SK-N-SH treated with all-trans-retinoic acid at 6 μM for 48 hours (cell line): ENCODE results near the gene NME9.
A peak's percentile ranks its signal among the peaks of the same experiment; 100 is the strongest.

Source experiments
- ATAC-seq: fragments of 200-7000 bp; cut with Tn5 transposase; 3 replicates; pipeline ENCODE4 v1.9.1; 2020; ENCODE audit warnings: mild to moderate bottlenecking, moderate library complexity
- ARNTL ChIP-seq: fragments of 450-650 bp; formaldehyde crosslinking; IDR thresholded peaks from 2 replicates; pipeline ENCODE4 v1.5.0; 2020; ENCODE audit warnings: low read depth, mild to moderate bottlenecking, moderate library complexity, borderline replicate concordance
- CSDC2 ChIP-seq: fragments of 250-450 bp; sonication (Bioruptor Pico); IDR thresholded peaks from 2 replicates; pipeline ENCODE4 v1.5.0; 2020; ENCODE audit warnings: mild to moderate bottlenecking, moderate library complexity
- CSRNP3 ChIP-seq: fragments of 250-450 bp; sonication (Bioruptor Pico); IDR thresholded peaks from 2 replicates; pipeline ENCODE4 v1.5.1; 2021; ENCODE audit warnings: mild to moderate bottlenecking, moderate library complexity
- ESRRG ChIP-seq: fragments of 250-450 bp; sonication (Bioruptor Pico); IDR thresholded peaks from 2 replicates; pipeline ENCODE4 v1.6.1; 2021; ENCODE audit warnings: mild to moderate bottlenecking
- GLIS3 ChIP-seq: fragments of 250-450 bp; sonication (Bioruptor Pico); IDR thresholded peaks from 2 replicates; pipeline ENCODE4 v1.5.0; 2020; ENCODE audit warnings: mild to moderate bottlenecking, moderate library complexity
- ISL1 ChIP-seq: fragments of 250-450 bp; sonication (Bioruptor Pico); IDR thresholded peaks from 2 replicates; pipeline ENCODE4 v2.1.2; 2022; ENCODE audit warnings: mild to moderate bottlenecking, moderate library complexity
- OSR1 ChIP-seq: fragments of 250-450 bp; sonication (Bioruptor Pico); IDR thresholded peaks from 2 replicates; pipeline ENCODE4 v1.8.0; 2022; ENCODE audit warnings: moderate library complexity, mild to moderate bottlenecking, inconsistent platforms
- POU6F1 ChIP-seq: fragments of 250-450 bp; sonication (Bioruptor Pico); IDR thresholded peaks from 2 replicates; pipeline ENCODE4 v1.8.0; 2021; ENCODE audit warnings: low read depth, mild to moderate bottlenecking, moderate library complexity, borderline replicate concordance
- RARB ChIP-seq: fragments of 250-450 bp; sonication (Bioruptor Pico); IDR thresholded peaks from 2 replicates; pipeline ENCODE4 v1.8.0; 2021; ENCODE audit warnings: mild to moderate bottlenecking, moderate library complexity
- SNAI2 ChIP-seq: fragments of 250-450 bp; sonication (Bioruptor Pico); IDR thresholded peaks from 2 replicates; pipeline ENCODE4 v1.5.0; 2020; ENCODE audit warnings: mild to moderate bottlenecking, moderate library complexity
- TOX ChIP-seq: fragments of 250-450 bp; sonication (Bioruptor Pico); IDR thresholded peaks from 2 replicates; pipeline ENCODE4 v1.8.0; 2021; ENCODE audit warnings: mild to moderate bottlenecking, moderate library complexity, borderline replicate concordance
- TSHZ2 ChIP-seq: fragments of 250-450 bp; sonication (Bioruptor Pico); IDR thresholded peaks from 2 replicates; pipeline ENCODE4 v1.5.0; 2020; ENCODE audit warnings: mild to moderate bottlenecking, moderate library complexity
- ZC3H10 ChIP-seq: fragments of 250-450 bp; sonication (Bioruptor Pico); IDR thresholded peaks from 2 replicates; pipeline ENCODE4 v1.5.1; 2021; ENCODE audit warnings: mild to moderate bottlenecking, moderate library complexity
- ZFP30 ChIP-seq: fragments of 450-650 bp; formaldehyde crosslinking; IDR thresholded peaks from 2 replicates; pipeline ENCODE4 v1.5.0; 2022; ENCODE audit warnings: mild to moderate bottlenecking, moderate library complexity
- ZNF565 ChIP-seq: fragments of 450-650 bp; formaldehyde crosslinking; conservative IDR thresholded peaks from 2 replicates; pipeline ENCODE4 v1.5.0; 2020; ENCODE audit warnings: low read depth, mild to moderate bottlenecking, moderate library complexity
- ZNF70 ChIP-seq: fragments of 450-650 bp; formaldehyde crosslinking; IDR thresholded peaks from 2 replicates; pipeline ENCODE4 v1.5.0; 2020; ENCODE audit warnings: mild to moderate bottlenecking, moderate library complexity
- ZNF8 ChIP-seq: fragments of 450-650 bp; formaldehyde crosslinking; IDR thresholded peaks from 2 replicates; pipeline ENCODE4 v1.5.0; 2020; ENCODE audit warnings: mild to moderate bottlenecking, moderate library complexity
- TF ChIP-seq, protein P1 (sequence below): fragments of 250-450 bp; sonication (Bioruptor Pico); IDR thresholded peaks from 2 replicates; pipeline ENCODE4 v1.8.0; 2020; ENCODE audit warnings: mild to moderate bottlenecking, moderate library complexity, borderline replicate concordance

NME9 gene

GRCh38 chr3:138329127-138329983 is at the start of gene NME9:
Gene NME9, minus strand, starts transcription at chr3:138329851. Its CDS starts 516 bp downstream, at chr3:138329335.
- TF ChIP-seq POU6F1 (CRISPR knock-in tag) (no peak), ZFP30 (CRISPR knock-in tag) (no peak), ESRRG (no peak), SNAI2 (no peak), CSRNP3 (CRISPR knock-in tag) (no peak), GLIS3 (CRISPR knock-in tag) (no peak), ZNF8 (no peak), ISL1 (CRISPR knock-in tag) (no peak), ZC3H10 (CRISPR knock-in tag) (no peak), TSHZ2 (no peak), TOX (no peak)
- ATAC-seq: peak; percentile 98

- no peak for ATAC-seq
- TF ChIP-seq OSR1 (CRISPR knock-in tag) (no peak), TSHZ2 (no peak), CSDC2 (CRISPR knock-in tag) (no peak), ZNF565 (no peak), ZFP30 (CRISPR knock-in tag) (no peak), ZC3H10 (CRISPR knock-in tag) (no peak), ARNTL (CRISPR knock-in tag) (no peak), ZNF70 (CRISPR knock-in tag) (no peak), ISL1 (CRISPR knock-in tag) (no peak), CSRNP3 (CRISPR knock-in tag) (no peak), RARB (CRISPR knock-in tag) (no peak)
- TF ChIP-seq, protein P1, sequence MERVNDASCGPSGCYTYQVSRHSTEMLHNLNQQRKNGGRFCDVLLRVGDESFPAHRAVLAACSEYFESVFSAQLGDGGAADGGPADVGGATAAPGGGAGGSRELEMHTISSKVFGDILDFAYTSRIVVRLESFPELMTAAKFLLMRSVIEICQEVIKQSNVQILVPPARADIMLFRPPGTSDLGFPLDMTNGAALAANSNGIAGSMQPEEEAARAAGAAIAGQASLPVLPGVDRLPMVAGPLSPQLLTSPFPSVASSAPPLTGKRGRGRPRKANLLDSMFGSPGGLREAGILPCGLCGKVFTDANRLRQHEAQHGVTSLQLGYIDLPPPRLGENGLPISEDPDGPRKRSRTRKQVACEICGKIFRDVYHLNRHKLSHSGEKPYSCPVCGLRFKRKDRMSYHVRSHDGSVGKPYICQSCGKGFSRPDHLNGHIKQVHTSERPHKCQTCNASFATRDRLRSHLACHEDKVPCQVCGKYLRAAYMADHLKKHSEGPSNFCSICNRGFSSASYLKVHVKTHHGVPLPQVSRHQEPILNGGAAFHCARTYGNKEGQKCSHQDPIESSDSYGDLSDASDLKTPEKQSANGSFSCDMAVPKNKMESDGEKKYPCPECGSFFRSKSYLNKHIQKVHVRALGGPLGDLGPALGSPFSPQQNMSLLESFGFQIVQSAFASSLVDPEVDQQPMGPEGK (CRISPR knock-in tag): no peak
Measured at GRCh38 chr3:138378990-138379389, 49.3 kb upstream of the NME9 start.
